Stimulated activated CD4-positive, alpha-beta T cell treated with anti-CD3 and anti-CD28 coated beads, Interleukin-1b, Interleukin-23, amount 100 ng/mL, for 48 hours (primary cell): ENCODE measurements around the gene RABGAP1L.
"Not testable (repeated sequence)": the region's sequence is repeated elsewhere in the genome, so short reads cannot be mapped to it uniquely, and the experiment has no call there.

Experiments used
- DNase-seq: peaks from one replicate; pipeline ENCODE4 v3.0.0-alpha.2; 2020

The RABGAP1L gene

GRCh38 chr1:174314433-174314832 is 155.1 kb downstream of the RABGAP1L start:
- DNase-seq, result no peak

GRCh38 chr1:174315239-174315638 is 155.9 kb downstream of the RABGAP1L start:
- DNase-seq, result no peak

DNA sequence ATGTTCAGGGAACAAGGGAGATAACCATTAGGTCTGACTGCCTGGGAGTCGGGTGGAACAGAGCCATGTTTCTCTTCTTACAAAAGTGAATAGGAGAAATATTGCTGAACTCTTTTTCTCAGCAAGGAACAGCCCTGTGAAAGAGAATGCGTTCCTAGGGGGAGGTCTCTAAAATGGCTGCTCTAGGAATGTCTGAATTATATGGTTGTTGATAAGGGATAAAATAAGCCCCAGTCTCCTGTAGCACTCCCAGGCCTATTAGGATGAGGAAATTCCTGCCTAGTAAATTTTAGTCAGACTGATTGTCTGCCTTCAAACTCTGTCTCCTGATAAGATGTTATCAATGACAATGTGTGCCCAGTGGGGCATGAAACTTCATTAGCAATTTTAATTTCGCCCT is 161.6 kb downstream of the RABGAP1L start:
- DNase-seq, result not testable (repeated sequence)

DNA sequence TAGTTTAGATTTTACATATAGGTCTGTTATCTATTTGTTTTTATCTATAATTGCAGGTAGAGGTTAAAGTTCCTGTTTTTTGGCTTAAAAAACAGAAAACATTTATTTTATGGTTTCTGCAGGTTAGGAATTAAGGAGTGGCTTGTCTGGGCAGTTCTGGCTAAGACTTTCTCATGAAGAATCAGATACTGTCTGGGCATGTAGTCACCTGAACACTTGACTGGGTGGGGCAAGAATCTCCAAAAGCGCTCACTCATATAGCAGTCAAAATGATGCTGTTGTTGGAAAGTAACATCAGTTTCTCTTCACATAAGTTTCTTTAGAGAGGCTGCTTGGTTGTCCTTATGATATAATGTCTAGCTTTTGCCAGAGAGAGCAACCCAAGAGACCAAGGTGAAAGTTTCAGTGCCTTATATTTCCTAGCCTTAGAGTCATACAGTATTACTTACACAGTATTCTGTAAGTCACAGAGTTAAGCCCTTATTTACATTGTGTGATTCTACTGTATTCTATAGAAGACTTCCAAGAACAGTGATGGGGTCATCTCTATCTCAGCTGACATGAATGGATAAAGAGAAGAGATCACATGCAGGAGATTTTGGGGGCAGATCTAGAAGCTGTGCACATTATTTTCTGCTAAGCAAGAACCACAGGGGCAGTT is 163.0 kb downstream of the RABGAP1L start:
- DNase-seq, result no peak

- no peak for DNase-seq
Observed at GRCh38 chr1:174324493-174324892, 165.2 kb downstream of the RABGAP1L start.

- DNase-seq, result no peak
Observed at GRCh38 chr1:174324939-174325338, 165.6 kb downstream of the RABGAP1L start.

DNA sequence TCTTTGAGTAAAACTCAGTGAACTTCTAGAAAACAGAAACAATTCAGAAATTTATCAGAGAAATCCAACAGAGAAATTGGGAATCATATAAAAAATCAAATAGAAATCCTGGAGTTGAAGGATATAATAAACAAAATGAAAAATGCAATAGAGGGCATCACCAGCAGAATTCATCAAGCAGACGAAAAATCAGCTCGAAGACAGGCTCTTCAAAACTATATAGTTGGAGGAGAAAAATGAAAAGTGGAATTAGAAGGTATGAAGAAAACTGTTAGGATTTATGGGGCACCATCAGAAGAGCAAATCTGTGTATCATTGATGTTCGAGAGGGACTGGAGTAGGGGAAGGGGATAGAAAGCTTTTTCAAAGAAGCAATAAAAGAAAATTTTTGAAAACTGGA is 167.0 kb downstream of the RABGAP1L start:
- no peak for DNase-seq

GRCh38 chr1:174333437-174333836 is 174.1 kb downstream of the RABGAP1L start:
- DNase-seq, result no peak

GRCh38 chr1:174337000-174337681 is 177.8 kb downstream of the RABGAP1L start:
- no peak for DNase-seq

GRCh38 chr1:174340404-174340803 is 181.1 kb downstream of the RABGAP1L start:
- not testable (repeated sequence) for DNase-seq

GRCh38 chr1:174344162-174344561 is 184.8 kb downstream of the RABGAP1L start:
- DNase-seq, result no peak

- no peak for DNase-seq
Observed at GRCh38 chr1:174352117-174352516, 192.8 kb downstream of the RABGAP1L start.

DNA sequence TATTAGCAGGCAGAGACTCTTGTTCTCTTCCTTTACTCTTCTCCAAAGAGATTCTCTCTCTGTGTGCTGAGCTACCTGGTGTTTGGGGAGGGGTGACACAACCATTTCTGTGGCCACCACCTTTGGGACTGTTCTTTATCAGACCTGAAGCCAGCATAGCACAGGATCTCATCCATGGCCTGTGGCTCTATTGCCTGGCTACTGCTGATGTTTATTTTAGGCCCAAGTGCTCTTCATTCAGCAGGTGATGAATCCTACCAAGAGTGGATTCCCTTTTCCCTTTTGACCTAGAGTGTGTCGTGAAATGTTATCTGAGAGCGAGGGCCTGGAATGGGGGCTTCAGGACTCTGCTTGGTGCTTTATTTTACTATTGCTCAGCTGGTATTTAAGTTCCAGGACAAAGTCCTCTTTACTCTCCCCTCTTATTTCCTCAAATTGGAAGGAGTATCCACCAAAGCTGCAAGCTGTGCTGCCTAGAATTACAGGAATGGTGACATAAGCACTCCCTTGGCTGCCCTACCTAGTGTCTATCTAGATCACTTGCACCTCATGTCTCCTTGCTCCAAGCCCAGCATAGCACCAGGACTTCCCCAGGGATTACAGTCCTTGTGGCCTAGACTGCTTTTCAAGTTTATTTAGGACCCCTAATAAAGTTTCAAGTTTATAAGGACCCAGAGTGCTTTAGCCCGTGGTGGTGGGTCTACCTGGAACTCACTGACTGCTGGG is 193.7 kb downstream of the RABGAP1L start:
- DNase-seq, result no peak

- DNase-seq, result no peak
Observed at GRCh38 chr1:174358344-174358743, 199.0 kb downstream of the RABGAP1L start.

DNA sequence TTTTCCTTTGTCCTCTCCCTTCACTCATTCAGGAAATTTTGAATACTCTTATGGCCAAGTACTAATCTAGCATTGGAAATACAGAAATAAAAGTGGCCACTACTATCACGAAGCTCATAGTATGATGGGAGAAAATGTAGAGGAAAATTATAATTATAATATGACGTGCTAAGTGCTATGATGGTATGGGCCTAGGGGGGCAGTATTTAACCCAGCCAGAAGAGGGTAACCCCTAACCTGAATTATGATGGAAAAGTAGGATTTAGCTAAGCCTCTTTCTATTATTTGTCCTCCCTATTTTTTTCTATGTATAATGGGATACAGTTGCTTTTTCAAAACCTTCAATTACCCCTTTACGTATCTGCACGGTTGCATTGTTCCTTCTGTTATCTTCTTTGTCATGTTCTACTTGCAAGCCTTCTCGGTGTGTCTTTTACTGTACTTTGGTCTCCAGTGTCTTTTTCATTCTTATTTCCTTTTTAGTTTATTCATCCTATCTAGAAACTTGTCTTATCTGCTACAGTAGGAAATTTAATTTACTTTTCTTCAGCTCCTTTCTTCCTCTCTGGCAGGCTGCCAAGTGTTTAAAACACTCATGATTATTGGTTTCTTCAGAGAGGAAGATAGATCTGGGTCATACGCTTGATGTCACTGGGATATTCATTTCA is 199.6 kb downstream of the RABGAP1L start:
- DNase-seq, result no peak

DNA sequence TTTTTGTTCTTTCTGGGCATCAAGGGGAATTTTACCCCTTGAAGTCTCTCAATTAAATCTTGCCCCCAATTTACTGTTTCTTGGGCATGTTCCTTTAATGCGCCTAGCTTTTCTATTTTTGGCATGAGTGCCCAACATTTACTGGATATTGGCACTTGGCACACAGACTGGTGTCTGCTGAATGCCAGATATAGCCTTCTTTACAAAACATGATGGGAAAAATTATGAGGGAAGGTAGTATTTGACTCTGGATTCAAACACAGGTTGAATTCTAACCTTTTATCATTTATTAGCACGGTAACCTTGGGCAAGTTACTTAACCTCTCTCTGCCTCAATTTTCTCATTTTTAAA is 200.1 kb downstream of the RABGAP1L start:
- no peak for DNase-seq

DNA sequence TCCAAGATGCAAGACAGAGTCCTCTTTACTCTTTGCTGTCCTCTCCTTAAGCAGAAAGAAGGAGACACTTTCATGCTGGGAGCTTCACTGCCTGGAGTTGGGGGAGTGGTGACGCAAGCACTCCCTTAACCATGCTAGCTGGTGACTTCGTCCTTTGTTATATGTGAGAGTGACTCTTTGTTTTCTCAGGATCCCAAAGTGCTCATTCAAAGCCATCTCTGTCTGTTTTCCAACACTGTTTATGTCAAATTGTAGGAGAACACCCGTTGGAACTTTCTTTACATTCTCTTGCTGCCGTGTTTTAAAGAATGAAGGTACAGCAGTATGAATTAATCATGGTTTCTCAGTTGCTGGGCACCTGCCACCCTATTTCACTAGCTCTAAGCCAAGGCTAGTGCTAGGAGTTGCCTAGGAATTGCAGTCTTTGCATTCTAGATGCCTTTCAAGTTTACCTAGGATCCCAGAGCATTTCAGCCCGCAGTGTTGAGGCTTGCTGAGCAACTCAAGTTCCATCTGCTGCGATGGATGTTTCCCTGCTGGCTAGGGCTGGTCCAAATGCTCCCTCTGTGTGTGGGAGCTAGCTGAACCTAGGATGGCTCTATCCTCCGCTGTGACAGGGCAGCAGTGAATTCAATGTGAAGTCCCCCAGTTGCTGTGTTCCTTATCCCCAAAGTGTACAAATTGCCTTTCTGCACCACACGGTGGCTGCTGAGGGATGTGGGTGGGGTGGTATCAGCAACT is 205.8 kb downstream of the RABGAP1L start:
- no peak for DNase-seq

GRCh38 chr1:174366946-174367345 is 207.6 kb downstream of the RABGAP1L start:
- DNase-seq, result no peak

DNA sequence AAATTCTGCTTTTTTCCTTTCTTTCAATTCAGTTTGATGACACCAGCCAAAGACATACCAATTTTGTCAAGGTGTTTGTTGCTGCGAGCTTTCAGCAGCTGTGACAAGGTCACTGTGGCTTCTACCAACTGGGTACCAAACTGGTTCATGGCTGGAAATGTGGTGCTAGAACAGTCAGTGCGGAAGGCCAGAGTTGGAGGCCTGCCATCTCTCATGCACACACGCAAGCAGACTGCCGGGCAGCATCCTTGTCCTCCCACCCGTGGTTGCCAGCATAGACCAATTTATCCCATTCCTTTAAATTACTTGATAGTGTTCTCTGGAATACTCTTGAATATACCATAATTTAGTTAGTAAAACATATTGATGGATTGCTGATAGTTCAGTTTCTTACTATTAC is 208.6 kb downstream of the RABGAP1L start:
- DNase-seq, result no peak

GRCh38 chr1:174376030-174376429 is 216.7 kb downstream of the RABGAP1L start:
- no peak for DNase-seq

GRCh38 chr1:174391716-174392115 is 232.4 kb downstream of the RABGAP1L start:
- no peak for DNase-seq

DNA sequence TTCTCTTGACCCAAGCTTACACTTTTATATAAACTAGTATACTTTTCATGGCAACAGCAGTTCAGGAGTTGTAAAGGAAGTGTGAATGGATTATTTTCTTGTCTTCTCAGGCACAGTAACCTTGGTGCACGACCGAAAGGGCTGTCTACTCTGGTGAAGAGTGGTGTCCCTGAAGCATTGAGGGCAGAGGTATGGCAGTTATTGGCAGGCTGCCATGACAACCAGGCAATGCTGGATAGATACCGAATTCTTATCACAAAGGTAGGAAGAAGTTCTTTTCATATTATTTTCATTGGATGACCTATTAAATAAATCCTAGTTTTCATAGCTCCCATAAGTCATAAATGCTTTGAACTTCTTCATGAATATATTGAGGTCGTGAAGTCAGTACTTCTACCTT is 234.6 kb downstream of the RABGAP1L start:
- no peak for DNase-seq

DNA sequence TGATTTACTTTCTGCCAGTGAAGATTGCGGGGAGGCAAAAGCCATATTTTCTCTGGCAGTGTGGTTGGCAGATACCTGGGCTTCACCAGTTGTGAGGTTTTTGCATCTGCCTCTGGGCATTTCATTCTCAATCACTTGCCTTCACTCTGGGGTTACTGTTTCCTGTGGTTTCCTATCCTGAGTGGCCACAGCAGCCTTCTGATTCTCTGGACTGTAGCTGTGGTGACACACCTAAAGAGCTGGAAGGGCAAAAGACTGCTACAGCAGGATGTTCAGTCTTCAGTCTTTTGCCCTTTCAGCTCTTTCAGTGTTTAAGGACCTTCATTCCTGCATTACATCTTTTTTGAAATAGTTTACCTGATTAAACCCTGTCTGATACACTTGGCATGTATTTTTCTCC is 237.9 kb downstream of the RABGAP1L start:
- DNase-seq, result no peak
